Ishikawa (cell line): ENCODE data around the gene SH2D2A.

Experiments used
- CEBPB ChIP-seq: IDR thresholded peaks from 2 replicates; pipeline ENCODE4 v1.6.1; 2012
- CREB1 ChIP-seq: IDR thresholded peaks from 2 replicates; pipeline ENCODE4 v1.6.1; 2012; ENCODE audit warnings: low read depth
- EGR1 ChIP-seq: IDR thresholded peaks from 2 replicates; pipeline ENCODE4 v1.6.1; 2012
- EP300 ChIP-seq: IDR thresholded peaks from 2 replicates; pipeline ENCODE4 v1.6.1; 2012; ENCODE audit warnings: borderline replicate concordance
- FOXM1 ChIP-seq: IDR thresholded peaks from 2 replicates; pipeline ENCODE4 v1.6.1; 2012; ENCODE audit warnings: low read depth, borderline replicate concordance
- MAX ChIP-seq: IDR thresholded peaks from 2 replicates; pipeline ENCODE4 v1.6.1; 2012
- NFIC ChIP-seq: IDR thresholded peaks from 2 replicates; pipeline ENCODE4 v1.6.1; 2012
- RAD21 ChIP-seq: IDR thresholded peaks from 2 replicates; pipeline ENCODE4 v1.6.1; 2012; ENCODE audit warnings: low read depth
- REST ChIP-seq: IDR thresholded peaks from 2 replicates; pipeline ENCODE4 v1.6.1; 2012; ENCODE audit warnings: low read depth, mild to moderate bottlenecking
- TAF1 ChIP-seq: IDR thresholded peaks from 2 replicates; pipeline ENCODE4 v1.6.1; 2012; ENCODE audit warnings: low read depth, mild to moderate bottlenecking
- TCF12 ChIP-seq: IDR thresholded peaks from 2 replicates; pipeline ENCODE4 v1.6.1; 2012; ENCODE audit warnings: low read depth
- TEAD4 ChIP-seq: IDR thresholded peaks from 2 replicates; pipeline ENCODE4 v1.6.1; 2012
- USF1 ChIP-seq: IDR thresholded peaks from 2 replicates; pipeline ENCODE4 v1.6.1; 2012
- YY1 ChIP-seq: IDR thresholded peaks from 2 replicates; pipeline ENCODE4 v1.6.1; 2012; ENCODE audit warnings: low read depth
- ZBTB7A ChIP-seq: IDR thresholded peaks from 2 replicates; pipeline ENCODE4 v1.6.1; 2012; ENCODE audit warnings: low read depth

SH2D2A gene

GRCh38 chr1:156816561-156817328, at the start of gene SH2D2A:
SH2D2A (minus strand) TSS chr1:156816848; CDS start chr1:156816708, 140 bp downstream.
- TF ChIP-seq MAX (no peak), ZBTB7A (no peak), EP300 (no peak), TAF1 (no peak), TEAD4 (no peak)

- no peak for TF ChIP-seq FOXM1
These were observed 49.2 kb upstream of the SH2D2A start for GRCh38 chr1:156865865-156866248.

GRCh38 chr1:156865258-156865657, 48.6 kb upstream of the SH2D2A start:
- TF ChIP-seq TAF1 (no peak), YY1 (no peak), RAD21 (no peak), EGR1 (no peak), TEAD4 (no peak), CREB1 (no peak), USF1 (no peak), MAX (no peak), TCF12 (no peak), NFIC (no peak), FOXM1 (no peak), REST (no peak), ZBTB7A (no peak), EP300 (no peak), CEBPB (no peak)

- TF ChIP-seq EGR1 (no peak), YY1 (no peak), CREB1 (no peak), MAX (no peak), NFIC (no peak), EP300 (no peak), TAF1 (no peak), RAD21 (no peak), FOXM1 (no peak), ZBTB7A (no peak), USF1 (no peak), CEBPB (no peak), TCF12 (no peak), TEAD4 (no peak), REST (no peak)
These were observed 48.1 kb upstream of the SH2D2A start for GRCh38 chr1:156864796-156865195.

GRCh38 chr1:156863631-156864030, 47.0 kb upstream of the SH2D2A start:
- TF ChIP-seq YY1 (no peak), USF1 (no peak)

- TF ChIP-seq ZBTB7A = no peak
- no peak for TF ChIP-seq CREB1
- TF ChIP-seq USF1 = no peak
- no peak for TF ChIP-seq RAD21
- TF ChIP-seq FOXM1 = no peak
- no peak for TF ChIP-seq NFIC
- no peak for TF ChIP-seq REST
- TF ChIP-seq MAX = no peak
- TF ChIP-seq TEAD4 = no peak
- no peak for TF ChIP-seq EGR1
These were observed 46.5 kb upstream of the SH2D2A start for GRCh38 chr1:156862997-156863599.
